ENCODE measurements around the gene NPRL2. TPM values are rescaled to one million over a fixed set of nuclear protein-coding genes. Genes with fewer than 3 reads are reported as not detected.
A peak's percentile ranks its signal among the peaks of the same experiment; 100 is the strongest.

NPRL2 gene
- total and polyA plus RNA-seq, 2 of the 13 experiments (the other 11 are each of a cell fraction or from before 2014, with no cell fraction given) = 30.6 to 51.4 TPM

DNA sequence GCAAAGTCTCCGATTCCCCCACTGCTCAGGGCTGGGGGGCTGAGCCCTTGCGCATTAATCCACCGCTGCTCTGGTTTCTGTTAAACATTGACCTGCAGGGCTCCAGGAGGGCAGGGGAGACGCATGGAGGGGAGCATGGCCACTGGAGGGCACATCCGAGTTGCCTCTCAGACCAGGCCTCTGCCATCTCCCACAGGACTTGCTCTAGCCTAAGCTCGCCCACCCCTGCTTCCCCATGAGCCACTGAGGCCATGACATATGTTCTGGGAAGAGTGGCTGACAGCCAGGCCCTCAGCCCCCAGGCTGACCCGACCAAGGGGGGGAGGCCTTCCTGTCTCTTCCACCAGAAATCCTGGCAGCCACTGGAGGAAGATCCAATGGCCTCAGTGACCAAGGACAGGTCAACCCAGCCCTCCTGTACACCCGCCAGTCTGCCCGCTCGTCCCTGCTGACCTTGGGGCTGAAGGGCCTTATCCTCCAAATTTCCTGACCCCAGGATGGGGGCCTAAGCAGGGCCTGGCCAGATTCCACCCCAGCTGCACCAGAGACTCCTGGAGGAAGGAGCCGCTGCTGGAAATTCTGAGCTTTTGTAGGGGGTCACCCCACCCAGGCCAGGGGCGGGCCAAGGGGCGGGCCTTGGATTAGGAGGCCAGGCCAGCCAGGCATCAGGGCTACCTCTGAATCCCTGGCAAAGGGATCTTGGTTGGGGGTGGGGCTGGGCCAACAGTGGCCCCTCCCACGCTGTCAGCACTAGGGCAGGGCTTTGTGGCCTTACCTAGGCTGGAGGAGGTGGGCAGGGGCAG, 47.4 kb downstream of the NPRL2 start, which contains the start of gene HYAL1 (continued):
- TF ChIP-seq ZFP91 (CRISPR knock-in tag; IDR thresholded peaks at IDR 0.05; ENCODE audit: borderline replicate concordance) (peak; percentile 96), TBP (CRISPR knock-in tag; IDR thresholded peaks at IDR 0.05) (no peak), MIXL1 (CRISPR knock-in tag; IDR thresholded peaks at IDR 0.05) (no peak), JUN (CRISPR knock-in tag; IDR thresholded peaks at IDR 0.05) (no peak; the same call in none of the 2 replicates), MAZ (IDR thresholded peaks at IDR 0.05; ENCODE audit: borderline replicate concordance, low read depth, low read length) (peak; percentile 79), MAZ (CRISPR knock-in tag; IDR thresholded peaks at IDR 0.05; ENCODE audit: low read depth) (peak; percentile 88), NR2F1 (CRISPR knock-in tag; IDR thresholded peaks at IDR 0.05) (no peak), FOXP4 (CRISPR knock-in tag; IDR thresholded peaks at IDR 0.05) (no peak), HNRNPK (IDR thresholded peaks at IDR 0.05; ENCODE audit: low read depth, low read length, poor library complexity, severe bottlenecking) (no peak), SP4 (CRISPR knock-in tag; IDR thresholded peaks at IDR 0.05) (no peak; the same call in none of the 2 replicates), ZNF136 (CRISPR knock-in tag; IDR thresholded peaks at IDR 0.05; ENCODE audit: low read depth) (0 out of 2 replicates have a peak, but pooled peaks have one; percentile 12), ZNF407 (CRISPR knock-in tag; IDR thresholded peaks at IDR 0.05; ENCODE audit: not compliant biosample characterization) (no peak), STAT5B (CRISPR knock-in tag; IDR thresholded peaks at IDR 0.05) (no peak), ZNF768 (CRISPR knock-in tag; IDR thresholded peaks at IDR 0.05) (peak; percentile 80), SRY (CRISPR knock-in tag; IDR thresholded peaks at IDR 0.05) (no peak), NCOR1 (IDR thresholded peaks at IDR 0.05; ENCODE audit: borderline replicate concordance, low read length) (no peak; the same call in 1 of the 2 replicates)

Data from HepG2 (cell line).